Smooth muscle cell (in vitro differentiated cells): ENCODE measurements around the gene ACOXL. TPM values are rescaled to one million over a fixed set of nuclear protein-coding genes. Genes with fewer than 3 reads are reported as not detected.

Experiments
- DNase-seq: peaks from one replicate; lab custom pipeline; 2025; ENCODE audit not compliant: unreplicated experiment; lab: John Stamatoyannopoulos, UW
- H2AFZ ChIP-seq: fragments of 200-600 bp; sonication (generic); 2 replicates; pipeline ENCODE4 v1.6.0; 2016; ENCODE audit warnings: antibody characterized with exemption, low read depth, mild to moderate bottlenecking
- H3F3A ChIP-seq: fragments of 200-600 bp; sonication (generic); 2 replicates; pipeline ENCODE4 v1.6.0; 2017; ENCODE audit warnings: antibody characterized with exemption, low read depth
- H3K27ac ChIP-seq: fragments of 200-600 bp; sonication (generic); 2 replicates; pipeline ENCODE4 v1.5.1; 2016; ENCODE audit warnings: low read depth, mild to moderate bottlenecking
- H3K27me3 ChIP-seq: fragments of 200-600 bp; sonication (generic); 2 replicates; pipeline ENCODE4 v1.6.1; 2016; ENCODE audit warnings: low read depth, mild to moderate bottlenecking
- H3K36me3 ChIP-seq: fragments of 200-600 bp; sonication (generic); 2 replicates; pipeline ENCODE4 v1.5.1; 2016; ENCODE audit warnings: low read depth
- H3K4me1 ChIP-seq: fragments of 200-600 bp; sonication (generic); 2 replicates; pipeline ENCODE4 v1.5.1; 2016; ENCODE audit warnings: low read depth
- H3K4me2 ChIP-seq: fragments of 200-600 bp; sonication (generic); 2 replicates; pipeline ENCODE4 v1.6.0; 2016; ENCODE audit warnings: mild to moderate bottlenecking
- H3K4me3 ChIP-seq: fragments of 200-600 bp; sonication (generic); 2 replicates; pipeline ENCODE4 v1.5.1; 2016; ENCODE audit warnings: mild to moderate bottlenecking
- H3K79me2 ChIP-seq: fragments of 200-600 bp; sonication (generic); 2 replicates; pipeline ENCODE4 v1.6.0; 2016; ENCODE audit warnings: low read depth, mild to moderate bottlenecking
- H3K9ac ChIP-seq: fragments of 200-600 bp; sonication (generic); 2 replicates; pipeline ENCODE4 v1.6.0; 2016; ENCODE audit warnings: low read depth
- H3K9me3 ChIP-seq: fragments of 200-600 bp; sonication (generic); replicated peaks from 2 replicates; pipeline ENCODE4 v1.5.1; 2016; ENCODE audit warnings: low read depth
- H4K20me1 ChIP-seq: fragments of 200-600 bp; sonication (generic); 2 replicates; pipeline ENCODE4 v1.6.0; 2016; ENCODE audit warnings: low read depth
- WGBS: methylation state at CpG from one replicate; pipeline ENCODE4 v1.1.7; 2016; ENCODE audit warnings: low lambda C conversion rate; 5-methylcytosine and 5-hydroxymethylcytosine counted together
- polyA plus RNA-seq: library from polyadenylated mRNA; unstranded; fragments of >200 nt; fragmentation: Nextera tagmentation; extraction: Ambion mirVana; gene quantifications from 2 replicates; pipeline ENCODE4 v1.2.1, GENCODE V29; 2016
- total RNA-seq: library from RNA; depleted of rRNA; stranded (reverse); fragments of >200 nt; gene quantifications from 2 replicates; pipeline ENCODE4 v1.2.3, GENCODE V29; 2014
- TF ChIP-seq, protein P1 (sequence below): fragments of 200-600 bp; sonication (generic); IDR thresholded peaks from 2 replicates; pipeline ENCODE4 v1.5.1; 2017; ENCODE audit warnings: borderline replicate concordance, mild to moderate bottlenecking, antibody characterized with exemption; ENCODE audit not compliant: insufficient read depth, poor library complexity, severe bottlenecking

Gene ACOXL
- total and polyA plus RNA-seq, 2 experiments from 2014 or later = not detected

DNA sequence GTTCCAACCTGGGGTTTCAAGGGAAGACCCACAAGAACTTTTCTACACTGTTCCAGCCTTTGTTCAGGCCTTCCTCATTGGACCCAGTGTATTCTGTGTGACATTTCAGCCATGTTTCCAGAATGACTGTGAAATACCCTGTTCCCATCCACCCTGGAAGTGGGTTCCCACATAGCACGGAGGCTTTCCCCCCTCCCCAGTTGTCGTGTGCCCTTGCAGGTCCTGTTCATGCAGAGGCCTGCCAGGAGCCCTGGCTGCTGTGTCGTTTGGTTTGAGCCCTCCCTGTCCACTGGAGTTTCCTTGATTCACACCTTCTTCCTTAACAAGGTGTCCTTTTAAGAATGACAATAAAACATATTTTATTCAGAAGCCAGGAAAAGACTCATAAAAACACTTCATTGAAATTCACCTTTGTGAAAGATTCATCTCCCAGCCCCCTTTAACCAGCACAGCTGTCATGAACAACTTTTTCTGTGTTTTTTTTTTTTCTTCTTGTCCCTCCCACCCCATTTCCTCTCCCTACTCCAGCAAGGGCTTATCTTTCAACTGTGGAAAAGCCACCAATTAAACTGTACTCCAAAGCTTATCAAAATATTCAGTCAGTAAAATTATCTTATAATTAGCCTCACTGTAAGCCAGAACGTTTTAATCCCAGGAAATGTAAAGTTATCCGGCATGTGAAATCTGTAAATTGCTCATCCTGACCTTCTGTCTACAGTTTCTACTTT, 106.4 kb downstream of the ACOXL start:
- peaks cover 28% of the 10 kb centered on the region for H3K4me1 ChIP-seq
- H3F3A ChIP-seq = no peaks in the 10 kb centered on the region
- no peak overlapping the region for H2AFZ ChIP-seq
- no peaks in the 10 kb centered on the region for H4K20me1 ChIP-seq
- H3K27ac ChIP-seq = no peak overlapping the region
- H3K4me3 ChIP-seq = no peak overlapping the region
- no peak overlapping the region for H3K9ac ChIP-seq
- no peaks in the 10 kb centered on the region for H3K36me3 ChIP-seq
- TF ChIP-seq, protein P1, sequence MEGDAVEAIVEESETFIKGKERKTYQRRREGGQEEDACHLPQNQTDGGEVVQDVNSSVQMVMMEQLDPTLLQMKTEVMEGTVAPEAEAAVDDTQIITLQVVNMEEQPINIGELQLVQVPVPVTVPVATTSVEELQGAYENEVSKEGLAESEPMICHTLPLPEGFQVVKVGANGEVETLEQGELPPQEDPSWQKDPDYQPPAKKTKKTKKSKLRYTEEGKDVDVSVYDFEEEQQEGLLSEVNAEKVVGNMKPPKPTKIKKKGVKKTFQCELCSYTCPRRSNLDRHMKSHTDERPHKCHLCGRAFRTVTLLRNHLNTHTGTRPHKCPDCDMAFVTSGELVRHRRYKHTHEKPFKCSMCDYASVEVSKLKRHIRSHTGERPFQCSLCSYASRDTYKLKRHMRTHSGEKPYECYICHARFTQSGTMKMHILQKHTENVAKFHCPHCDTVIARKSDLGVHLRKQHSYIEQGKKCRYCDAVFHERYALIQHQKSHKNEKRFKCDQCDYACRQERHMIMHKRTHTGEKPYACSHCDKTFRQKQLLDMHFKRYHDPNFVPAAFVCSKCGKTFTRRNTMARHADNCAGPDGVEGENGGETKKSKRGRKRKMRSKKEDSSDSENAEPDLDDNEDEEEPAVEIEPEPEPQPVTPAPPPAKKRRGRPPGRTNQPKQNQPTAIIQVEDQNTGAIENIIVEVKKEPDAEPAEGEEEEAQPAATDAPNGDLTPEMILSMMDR = no peak
- WGBS = 60% methylated on average over 5 of the region's 5 CpGs
- H3K79me2 ChIP-seq = no peaks in the 10 kb centered on the region
- no peak for DNase-seq
- H3K9me3 ChIP-seq = no peaks in the 10 kb centered on the region
- peak overlapping the region; percentile 19 for H3K4me2 ChIP-seq
- H3K27me3 ChIP-seq = peaks cover 33% of the 10 kb centered on the region

DNA sequence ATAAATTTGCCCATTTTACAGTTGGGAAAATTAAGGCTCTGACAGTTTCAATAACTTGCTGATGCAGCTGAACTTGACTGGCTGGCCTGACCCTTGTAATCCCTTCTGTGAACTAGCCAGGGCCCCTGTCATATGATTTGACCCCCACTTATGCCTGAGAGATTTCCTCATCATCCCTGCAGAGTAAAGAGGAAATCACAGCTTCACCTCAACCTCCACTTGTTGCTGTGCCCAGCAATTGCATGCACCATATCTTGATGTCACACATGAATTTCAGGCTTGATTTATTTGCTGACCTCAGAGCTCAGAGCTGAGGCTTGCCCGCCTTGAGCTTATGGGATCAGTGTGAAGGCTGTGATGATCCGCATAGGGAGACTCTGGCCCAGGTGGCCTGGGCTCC, 108.1 kb downstream of the ACOXL start:
- no peak overlapping the region for H3K27ac ChIP-seq
- no peak overlapping the region for H2AFZ ChIP-seq
- WGBS = 74% methylated on average over 2 of the region's 2 CpGs
- no peak overlapping the region for H3K4me3 ChIP-seq
- no peaks in the 10 kb centered on the region for H3K36me3 ChIP-seq
- no peak overlapping the region for H3K9ac ChIP-seq
- H3K27me3 ChIP-seq = peaks cover 18% of the 10 kb centered on the region
- H3K79me2 ChIP-seq = no peaks in the 10 kb centered on the region
- TF ChIP-seq, protein P1 = no peak
- DNase-seq = no peak
- H3K4me2 ChIP-seq = no peak overlapping the region
- no peaks in the 10 kb centered on the region for H4K20me1 ChIP-seq
- no peaks in the 10 kb centered on the region for H3F3A ChIP-seq
- H3K4me1 ChIP-seq = peaks cover 24% of the 10 kb centered on the region
- H3K9me3 ChIP-seq = no peaks in the 10 kb centered on the region

DNA sequence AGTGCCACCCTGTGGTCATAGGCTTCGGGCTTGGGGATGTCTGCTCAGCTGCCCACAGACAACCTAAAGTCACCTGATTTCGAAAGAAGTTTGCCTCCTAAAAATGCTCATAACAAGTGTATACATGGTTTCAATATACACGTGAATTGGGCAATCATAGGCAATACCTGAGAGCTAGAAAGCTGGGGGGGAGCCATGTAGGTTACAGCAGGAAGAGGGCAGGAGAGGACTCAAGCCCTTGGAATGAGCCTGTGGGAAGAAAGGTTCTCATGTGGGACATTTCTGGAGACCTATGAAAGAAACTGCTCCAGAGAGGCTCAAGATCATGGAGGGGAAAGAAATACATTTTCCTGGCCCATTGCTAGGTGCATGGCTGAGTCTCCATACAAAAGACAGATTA, 109.7 kb downstream of the ACOXL start:
- H4K20me1 ChIP-seq = no peaks in the 10 kb centered on the region
- H3K9ac ChIP-seq = no peak overlapping the region
- H3K9me3 ChIP-seq = no peaks in the 10 kb centered on the region
- H2AFZ ChIP-seq = no peak overlapping the region
- TF ChIP-seq, protein P1 = no peak
- no peak overlapping the region for H3K4me3 ChIP-seq
- H3F3A ChIP-seq = no peaks in the 10 kb centered on the region
- no peak overlapping the region for H3K4me2 ChIP-seq
- H3K27ac ChIP-seq = no peak overlapping the region
- H3K36me3 ChIP-seq = no peaks in the 10 kb centered on the region
- no peak for DNase-seq
- H3K79me2 ChIP-seq = no peaks in the 10 kb centered on the region
- H3K4me1 ChIP-seq = peaks cover 22% of the 10 kb centered on the region
- WGBS = 66% methylated on average over 3 of the region's 3 CpGs
- H3K27me3 ChIP-seq = peaks cover 18% of the 10 kb centered on the region

DNA sequence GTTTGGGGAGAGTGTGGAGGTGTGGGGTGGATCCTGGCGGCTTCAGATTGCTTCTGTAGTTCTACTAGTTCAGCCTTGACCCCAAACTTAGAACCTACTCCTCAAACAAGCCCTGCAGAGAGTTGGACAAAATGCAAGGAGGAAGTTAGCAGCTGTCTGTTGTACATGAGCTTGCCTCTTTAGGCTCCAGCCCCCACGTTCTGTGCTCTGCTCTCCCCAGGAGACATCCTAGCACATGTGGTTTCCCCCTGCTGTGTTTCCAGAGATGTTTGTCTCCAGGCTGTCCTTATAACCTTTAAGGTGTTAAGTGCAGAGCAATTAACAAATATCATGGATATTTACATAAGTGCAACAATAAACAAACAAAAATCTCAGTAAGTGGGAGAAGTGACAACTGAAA, 111.1 kb downstream of the ACOXL start:
- Histone ChIP-seq H3K4me2 (no peak overlapping the region), H3K27ac (no peak overlapping the region), H3K79me2 (no peaks in the 10 kb centered on the region), H3F3A (no peaks in the 10 kb centered on the region), H3K27me3 (peaks cover 18% of the 10 kb centered on the region), H3K9ac (no peak overlapping the region), H3K4me3 (no peak overlapping the region), H3K9me3 (no peaks in the 10 kb centered on the region), H2AFZ (no peak overlapping the region), H3K4me1 (peaks cover 9% of the 10 kb centered on the region), H4K20me1 (no peaks in the 10 kb centered on the region), H3K36me3 (no peaks in the 10 kb centered on the region)
- WGBS = 60% methylated on average over 2 of the region's 2 CpGs
- DNase-seq = no peak
- TF ChIP-seq, protein P1 = no peak
